Activated CD4-positive, alpha-beta T cell treated with anti-CD3 and anti-CD28 coated beads, Interleukin-2, amount 10 ng/mL, durations not matched to agents 24 days and 14 days (primary cell): Measurements from ENCODE around the gene SPOCK2. TPM values are rescaled to one million over a fixed set of nuclear protein-coding genes. Genes with fewer than 3 reads are reported as not detected.
"Not testable (repeated sequence)": the region's sequence is repeated elsewhere in the genome, so short reads cannot be mapped to it uniquely, and the experiment has no call there.

Source experiments
- DNase-seq: peaks from one replicate; pipeline ENCODE4 v3.0.0; 2022
- H3K27ac Mint-ChIP-seq: one replicate; pipeline ENCODE4 v1.8.0; 2022; ENCODE audit warnings: mild to moderate bottlenecking, mixed read lengths
- H3K27me3 Mint-ChIP-seq: one replicate; pipeline ENCODE4 v1.8.0; 2022; ENCODE audit warnings: mixed read lengths
- H3K36me3 Mint-ChIP-seq: one replicate; pipeline ENCODE4 v1.8.0; 2022; ENCODE audit warnings: low read depth, mild to moderate bottlenecking, mixed read lengths
- H3K4me1 Mint-ChIP-seq: one replicate; pipeline ENCODE4 v1.8.0; 2021; ENCODE audit warnings: mixed read lengths
- H3K4me3 Mint-ChIP-seq: one replicate; pipeline ENCODE4 v1.8.0; 2022; ENCODE audit warnings: mild to moderate bottlenecking, moderate library complexity, mixed read lengths
- H3K9me3 Mint-ChIP-seq: one replicate; pipeline ENCODE4 v1.8.0; 2021; ENCODE audit warnings: mixed read lengths
- intact Hi-C: fragments of 100-400 bp; cut with micrococcal nuclease; formaldehyde crosslinking; loops from one replicate; pipeline ENCODE4 v1.15.1; 2023
- total RNA-seq: library from RNA; stranded (reverse); gene quantifications from 2 replicates; pipeline ENCODE4 v1.2.3, GENCODE V29; 2022

The SPOCK2 gene
- total RNA-seq, 1 donor from 2014 or later: 106 TPM

DNA sequence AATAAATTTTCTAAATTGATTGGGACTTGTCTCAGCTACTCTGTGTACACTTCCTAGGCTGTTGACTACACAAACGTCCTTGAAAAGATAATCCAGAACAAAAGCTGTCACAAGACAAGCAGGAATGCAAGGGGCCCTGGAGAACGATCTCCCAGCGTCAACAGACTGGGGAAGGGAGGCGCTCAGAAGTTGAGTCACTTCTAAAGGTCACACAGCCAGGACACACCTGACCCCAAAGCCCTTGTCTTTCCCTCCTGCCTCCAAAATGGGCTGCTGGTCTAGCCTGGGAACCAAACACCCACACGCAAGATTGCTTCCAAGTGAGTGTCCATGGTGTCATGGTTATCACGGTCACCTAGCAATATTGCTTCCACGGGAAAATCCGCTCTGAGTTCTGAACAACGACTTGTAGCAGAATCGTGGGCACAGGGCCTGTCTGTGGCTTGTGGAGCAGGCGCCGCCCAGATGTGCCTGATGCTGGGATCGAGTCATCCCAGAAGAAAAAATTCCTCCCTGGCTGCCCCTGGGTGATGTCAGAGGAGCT is 49.8 kb downstream of the SPOCK2 start:
- Mint-ChIP-seq H3K4me3 (no peak overlapping the region), H3K4me1 (no peaks in the 10 kb centered on the region), H3K9me3 (no peaks in the 10 kb centered on the region), H3K36me3 (no peaks in the 10 kb centered on the region), H3K27ac (no peak overlapping the region), H3K27me3 (no peaks in the 10 kb centered on the region)
- intact Hi-C loops: no loop called here
- no peak for DNase-seq

GRCh38 chr10:72037811-72038210 is 50.5 kb downstream of the SPOCK2 start:
- no peaks in the 10 kb centered on the region for H3K27me3 Mint-ChIP-seq
- H3K4me1 Mint-ChIP-seq: no peaks in the 10 kb centered on the region
- no peak overlapping the region for H3K27ac Mint-ChIP-seq
- DNase-seq: no peak
- H3K36me3 Mint-ChIP-seq: no peaks in the 10 kb centered on the region
- H3K9me3 Mint-ChIP-seq: no peaks in the 10 kb centered on the region
- H3K4me3 Mint-ChIP-seq: no peak overlapping the region
- intact Hi-C loops: no loop called here

DNA sequence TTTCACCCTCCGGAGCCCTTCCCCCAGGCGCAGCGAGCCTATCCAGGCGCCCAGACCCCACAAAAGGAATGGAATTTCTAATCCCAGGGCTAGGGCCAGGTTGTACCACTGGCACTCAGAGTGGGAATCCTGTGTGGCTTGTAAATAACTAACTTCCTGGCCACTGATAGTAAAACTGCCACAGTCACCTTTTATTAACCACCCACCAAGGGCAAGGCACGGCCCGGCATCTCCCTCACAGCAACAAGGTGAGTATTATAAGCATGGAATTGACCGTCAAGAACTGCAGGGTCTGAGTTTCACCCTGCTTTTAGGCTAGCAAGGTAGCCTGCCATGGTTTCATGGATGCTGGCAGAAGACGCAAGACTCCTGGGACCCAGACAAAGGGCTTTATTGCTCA is 51.1 kb downstream of the SPOCK2 start:
- Mint-ChIP-seq H3K4me1 (no peaks in the 10 kb centered on the region), H3K36me3 (no peaks in the 10 kb centered on the region), H3K9me3 (no peaks in the 10 kb centered on the region), H3K4me3 (no peak overlapping the region), H3K27ac (no peak overlapping the region), H3K27me3 (no peaks in the 10 kb centered on the region)
- intact Hi-C loops: no loop called here
- DNase-seq: no peak

- Mint-ChIP-seq H3K4me3 (no peak overlapping the region), H3K27me3 (peaks cover 5% of the 10 kb centered on the region), H3K36me3 (no peaks in the 10 kb centered on the region), H3K9me3 (no peaks in the 10 kb centered on the region), H3K27ac (no peak overlapping the region), H3K4me1 (peaks cover 2% of the 10 kb centered on the region)
- intact Hi-C loops: loop anchor here (2.0 kb wide), 1 partner anchor 39 kb away; no protein-coding TSS in a partner anchor
- no peak for DNase-seq
Measured at GRCh38 chr10:72035252-72035887, 53.0 kb downstream of the SPOCK2 start.

GRCh38 chr10:72034761-72035160 is 53.6 kb downstream of the SPOCK2 start:
- DNase-seq: no peak
- Mint-ChIP-seq H3K4me3 (no peak overlapping the region), H3K27ac (no peak overlapping the region), H3K4me1 (peaks cover 2% of the 10 kb centered on the region), H3K9me3 (no peaks in the 10 kb centered on the region), H3K27me3 (peaks cover 6% of the 10 kb centered on the region), H3K36me3 (no peaks in the 10 kb centered on the region)
- intact Hi-C loops: loop anchor here (2.0 kb wide), 1 partner anchor 40 kb away; no protein-coding TSS in a partner anchor

GRCh38 chr10:72034040-72034499 is 54.3 kb downstream of the SPOCK2 start:
- intact Hi-C loops: loop anchor here (2.0 kb wide), 1 partner anchor 41 kb away; no protein-coding TSS in a partner anchor
- no peaks in the 10 kb centered on the region for H3K9me3 Mint-ChIP-seq
- no peaks in the 10 kb centered on the region for H3K36me3 Mint-ChIP-seq
- H3K27ac Mint-ChIP-seq: no peak overlapping the region
- H3K4me1 Mint-ChIP-seq: peaks cover 2% of the 10 kb centered on the region
- no peak for DNase-seq
- H3K27me3 Mint-ChIP-seq: peaks cover 6% of the 10 kb centered on the region
- no peak overlapping the region for H3K4me3 Mint-ChIP-seq

DNA sequence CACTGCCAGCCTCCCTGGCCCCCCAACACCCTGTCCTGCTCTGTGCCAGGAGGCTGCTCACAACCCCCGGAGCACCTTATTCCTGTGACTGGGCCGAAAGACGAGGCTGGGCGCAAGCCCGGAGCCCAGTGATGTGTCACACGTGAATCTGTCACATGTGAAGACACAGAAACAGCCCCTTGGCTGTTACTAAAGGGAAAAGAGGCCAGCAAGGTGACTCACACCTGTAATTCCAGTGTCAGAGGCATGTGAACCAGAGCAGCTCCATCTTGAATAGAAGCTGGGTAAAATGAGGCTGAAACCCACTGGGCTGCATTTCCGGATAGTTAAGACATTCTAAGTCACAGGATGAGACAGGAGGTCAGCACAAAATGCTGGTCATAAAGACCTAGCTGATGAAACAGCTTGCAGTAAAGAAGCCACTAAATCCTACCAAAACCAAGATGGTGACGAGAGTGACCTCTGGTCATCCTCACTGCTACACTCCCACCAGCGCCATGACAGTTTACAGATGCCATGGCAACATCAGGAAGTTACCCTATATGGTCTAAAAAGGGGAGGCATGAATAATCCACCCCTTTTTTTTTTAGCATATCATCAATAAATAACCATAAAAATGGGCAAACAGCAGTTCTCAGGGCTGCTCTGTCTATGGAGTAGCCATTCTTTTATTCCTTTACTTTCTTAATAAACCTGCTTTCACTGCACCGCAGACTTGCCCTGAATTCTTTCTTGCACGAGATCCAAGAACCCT is 55.8 kb downstream of the SPOCK2 start:
- H3K36me3 Mint-ChIP-seq, DNase-seq, H3K4me3 Mint-ChIP-seq, H3K4me1 Mint-ChIP-seq, H3K9me3 Mint-ChIP-seq, H3K27me3 Mint-ChIP-seq, H3K27ac Mint-ChIP-seq, intact Hi-C loops: not testable (repeated sequence)

DNA sequence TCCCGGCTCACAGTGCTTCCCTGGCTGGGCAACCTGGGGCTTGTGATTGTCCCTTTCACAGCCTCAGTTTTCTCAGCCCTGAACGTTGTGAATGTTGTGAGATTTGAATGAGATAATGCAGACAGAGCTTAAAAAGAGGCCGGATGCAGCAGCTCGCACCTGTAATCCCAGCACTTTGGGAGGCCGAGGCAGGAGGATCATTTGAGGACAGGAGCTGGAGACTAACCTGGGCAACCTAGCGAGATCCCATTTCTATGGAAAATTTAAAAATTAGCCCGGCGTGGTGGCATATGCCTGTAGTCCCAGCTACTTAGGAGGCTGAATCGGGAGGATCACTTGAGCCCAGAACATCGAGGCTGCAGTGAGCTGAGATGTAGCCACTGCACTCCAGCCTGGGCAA is 56.6 kb downstream of the SPOCK2 start:
- intact Hi-C loops: no loop called here
- no peak overlapping the region for H3K27ac Mint-ChIP-seq
- DNase-seq: no peak
- no peaks in the 10 kb centered on the region for H3K9me3 Mint-ChIP-seq
- H3K27me3 Mint-ChIP-seq: peaks cover 6% of the 10 kb centered on the region
- H3K36me3 Mint-ChIP-seq: no peaks in the 10 kb centered on the region
- no peak overlapping the region for H3K4me3 Mint-ChIP-seq
- peaks cover 2% of the 10 kb centered on the region for H3K4me1 Mint-ChIP-seq

DNA sequence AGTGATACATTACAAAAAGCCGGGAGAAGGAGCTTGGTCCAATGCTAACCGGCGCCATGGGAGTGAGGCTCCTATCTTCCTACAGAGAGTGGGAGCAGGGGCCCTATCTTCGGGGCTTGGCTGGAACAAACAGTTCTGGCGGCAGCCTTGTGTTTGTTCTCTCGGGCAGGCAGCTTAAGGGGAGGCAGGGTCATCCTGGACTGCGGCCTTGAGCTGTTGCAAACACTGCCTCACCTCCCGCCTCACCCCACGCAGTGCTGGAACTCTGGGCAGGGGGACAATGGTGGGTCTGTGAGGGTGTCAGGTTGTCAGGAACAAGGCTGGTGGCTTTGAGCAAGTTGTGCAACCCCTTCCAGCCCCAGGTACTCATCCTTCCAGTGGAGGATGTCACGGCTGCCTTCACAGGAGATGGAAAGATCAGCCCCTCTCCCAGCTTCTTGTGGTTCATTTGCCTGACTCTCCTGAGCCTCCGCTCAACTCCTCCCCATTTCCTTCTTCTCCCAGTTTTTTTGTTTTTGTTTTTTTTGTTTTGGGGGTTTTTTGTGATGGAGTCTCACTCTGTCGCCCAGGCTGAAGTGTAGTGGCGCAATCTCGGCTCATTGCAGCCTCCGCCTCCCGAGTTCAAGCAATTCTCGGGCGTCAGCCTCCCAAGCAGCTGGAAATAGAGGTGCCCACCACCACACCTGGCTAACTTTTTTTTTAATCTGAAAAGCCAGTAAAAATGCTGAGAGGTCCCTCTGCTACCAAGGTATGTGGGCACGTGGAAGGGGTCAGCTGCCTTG is 57.4 kb downstream of the SPOCK2 start:
- no peak for DNase-seq
- intact Hi-C loops: no loop called here
- Mint-ChIP-seq H3K36me3 (no peaks in the 10 kb centered on the region), H3K9me3 (no peaks in the 10 kb centered on the region), H3K27ac (no peak overlapping the region), H3K4me1 (peaks cover 2% of the 10 kb centered on the region), H3K27me3 (peaks cover 6% of the 10 kb centered on the region), H3K4me3 (no peak overlapping the region)

DNA sequence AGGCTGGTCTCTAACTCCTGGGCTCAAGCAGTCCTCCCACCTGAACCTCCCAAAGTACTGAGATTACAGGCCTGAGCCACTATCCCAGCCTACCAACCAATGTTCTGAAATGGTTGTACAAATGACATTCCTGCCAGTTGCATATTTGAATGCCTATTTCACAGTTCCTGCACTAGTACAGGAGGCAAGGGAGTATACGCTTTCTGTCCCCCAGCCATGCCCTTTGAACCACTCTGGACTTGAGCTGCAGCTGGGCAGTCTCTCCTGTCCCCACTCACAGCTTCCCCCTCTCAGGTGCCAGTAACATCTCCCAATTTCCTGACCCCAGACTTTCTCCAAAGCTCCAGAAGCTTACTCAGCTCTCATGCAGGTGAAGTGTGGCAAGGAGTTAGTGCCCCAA is 58.9 kb downstream of the SPOCK2 start:
- intact Hi-C loops: no loop called here
- no peak for DNase-seq
- Mint-ChIP-seq H3K27ac (no peak overlapping the region), H3K27me3 (peaks cover 6% of the 10 kb centered on the region), H3K4me3 (no peak overlapping the region), H3K9me3 (no peaks in the 10 kb centered on the region), H3K36me3 (no peaks in the 10 kb centered on the region), H3K4me1 (peaks cover 2% of the 10 kb centered on the region)

DNA sequence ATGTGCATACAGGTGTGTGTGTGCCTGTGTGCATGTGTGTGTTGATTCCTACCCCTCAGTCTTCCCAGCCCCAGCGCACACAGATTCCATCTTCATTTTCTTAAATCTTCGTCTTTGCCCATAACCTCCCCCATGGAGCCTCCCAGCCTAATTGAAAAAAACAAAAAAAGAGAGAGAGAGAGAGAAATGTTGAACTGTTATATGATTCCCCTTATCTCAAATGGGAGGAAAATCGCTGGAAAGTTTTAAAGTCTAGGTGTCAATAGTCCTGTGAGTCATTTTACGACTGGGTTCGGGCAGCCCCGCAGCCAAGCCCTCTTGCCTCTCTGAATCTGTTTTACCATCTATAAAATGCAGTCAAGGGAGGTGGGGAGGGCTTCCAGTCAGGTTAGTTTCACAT is 60.9 kb downstream of the SPOCK2 start:
- Mint-ChIP-seq H3K27ac (no peak overlapping the region), H3K36me3 (no peaks in the 10 kb centered on the region), H3K27me3 (peaks cover 7% of the 10 kb centered on the region), H3K4me3 (no peak overlapping the region), H3K9me3 (no peaks in the 10 kb centered on the region), H3K4me1 (peaks cover 2% of the 10 kb centered on the region)
- intact Hi-C loops: no loop called here
- DNase-seq: no peak

DNA sequence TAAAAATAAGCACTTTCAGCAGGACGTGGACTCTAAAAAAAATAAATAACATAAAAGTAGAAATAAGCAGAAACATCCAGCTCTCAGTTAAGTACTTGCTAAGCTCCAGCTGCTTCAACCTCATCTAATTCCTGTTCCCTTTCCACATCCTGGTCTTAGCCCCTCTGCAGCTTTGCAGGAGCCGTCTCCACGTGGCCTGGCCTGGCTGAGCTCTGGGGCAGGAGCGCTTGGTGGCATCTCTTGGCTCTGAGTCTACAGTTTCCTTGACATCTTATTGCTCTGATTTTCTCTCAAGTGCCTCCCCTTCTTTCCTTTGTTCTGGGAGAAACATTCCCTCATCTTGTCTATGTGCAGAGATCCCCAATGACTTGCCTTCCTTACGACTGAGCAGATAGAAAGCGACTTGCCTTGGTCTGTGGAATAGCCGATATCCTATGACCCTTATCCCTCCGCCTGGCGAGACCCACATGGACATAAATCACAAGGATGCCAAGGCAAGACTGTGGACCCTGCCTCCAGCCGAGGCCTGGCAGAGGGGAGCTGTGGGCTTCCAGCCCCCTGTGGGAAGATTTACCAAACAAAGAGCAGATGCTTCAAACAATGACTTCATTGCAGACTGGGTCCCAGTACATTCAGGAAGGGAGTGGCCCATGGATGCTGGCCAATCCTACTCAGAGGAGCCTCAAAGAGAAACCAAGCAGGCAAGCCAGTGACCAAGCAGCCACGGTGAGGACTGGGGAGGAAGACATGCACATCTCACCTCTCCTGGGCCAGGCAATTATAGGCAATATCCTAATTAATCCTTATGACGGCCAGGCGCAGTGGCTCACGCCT is 61.9 kb downstream of the SPOCK2 start:
- Mint-ChIP-seq H3K4me1 (peaks cover 2% of the 10 kb centered on the region), H3K9me3 (no peaks in the 10 kb centered on the region), H3K4me3 (no peak overlapping the region), H3K36me3 (no peaks in the 10 kb centered on the region), H3K27me3 (peaks cover 4% of the 10 kb centered on the region), H3K27ac (no peak overlapping the region)
- intact Hi-C loops: no loop called here
- DNase-seq: no peak

- intact Hi-C loops: no loop called here
- Mint-ChIP-seq H3K4me3 (no peak overlapping the region), H3K27ac (no peak overlapping the region), H3K27me3 (peaks cover 6% of the 10 kb centered on the region), H3K36me3 (no peaks in the 10 kb centered on the region), H3K9me3 (no peaks in the 10 kb centered on the region), H3K4me1 (peaks cover 6% of the 10 kb centered on the region)
- DNase-seq: no peak
Measured at GRCh38 chr10:72025832-72026231, 62.5 kb downstream of the SPOCK2 start.
